ENCODE measurements around the gene AKAP12. TPM values are rescaled to one million over a fixed set of nuclear protein-coding genes. Genes with fewer than 3 reads are reported as not detected.

The AKAP12 gene
- total RNA-seq, 2 experiments from 2014 or later: 1.4 to 1.5 TPM

- ChIA-PET POLR2A (interaction anchor here (0.9 to 2.1 kb wide), 5 partner anchors 9 to 63 kb away, joined by 4 to 14 read pairs (median 7); partner anchors contain the start of gene RMND1), CTCF (interaction anchor here (1.0 to 1.3 kb wide), 3 partner anchors 10 to 15 kb away, joined by 3 to 4 read pairs (median 3); no protein-coding TSS in a partner anchor)
Measured at GRCh38 chr6:151388997-151389617, 149.3 kb downstream of the AKAP12 start.

GRCh38 chr6:151389618-151390275 is 150.0 kb downstream of the AKAP12 start:
- CTCF ChIA-PET: interaction anchor here (1.0 to 1.1 kb wide), 2 partner anchors 11 to 13 kb away, joined by 3 to 4 read pairs; no protein-coding TSS in a partner anchor
- POLR2A ChIA-PET: interaction anchor here (0.6 to 2.1 kb wide), 7 partner anchors 9 to 913 kb away, joined by 3 to 14 read pairs (median 5); partner anchors contain the start of gene RMND1

DNA sequence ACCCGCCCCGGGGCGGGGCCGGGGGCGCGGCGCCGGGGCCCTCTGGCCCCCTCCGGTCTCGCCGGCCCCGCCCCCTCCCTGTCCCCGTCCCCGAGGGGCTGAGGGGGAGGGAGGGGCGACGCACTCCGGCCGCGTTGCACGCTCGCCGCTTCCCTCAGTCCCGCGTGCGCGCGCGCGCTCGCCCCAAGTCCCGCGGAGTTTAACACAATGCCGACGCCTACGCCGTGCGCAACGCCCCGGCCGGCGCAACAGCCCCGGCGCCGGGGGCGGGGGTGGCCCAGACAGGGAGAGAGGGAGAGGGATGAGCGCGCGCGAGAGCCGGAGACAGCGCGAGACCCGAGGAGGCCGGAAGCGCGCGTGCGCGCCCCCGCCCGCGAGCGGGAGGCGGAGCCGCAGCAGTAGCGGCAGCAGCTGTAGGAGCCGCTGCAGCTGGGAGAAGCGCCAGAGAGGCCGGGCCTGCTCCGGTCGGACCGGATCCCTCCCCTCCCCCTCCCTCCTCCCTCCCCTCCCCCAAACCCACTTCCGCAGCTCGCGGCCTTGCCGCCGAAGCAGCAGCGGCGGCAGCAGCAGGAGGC is 150.6 kb downstream of the AKAP12 start:
- ChIA-PET POLR2A (interaction anchor here (0.6 to 2.1 kb wide), 6 partner anchors 10 to 62 kb away, joined by 4 to 14 read pairs (median 6); partner anchors contain the start of gene RMND1), CTCF (interaction anchor here (1.0 to 1.1 kb wide), 2 partner anchors 11 to 14 kb away, joined by 3 to 4 read pairs; no protein-coding TSS in a partner anchor)

- CTCF ChIA-PET: no interaction called here
- POLR2A ChIA-PET: interaction anchor here (1.7 to 2.1 kb wide), 3 partner anchors 12 to 61 kb away, joined by 4 to 14 read pairs (median 13); partner anchors contain the start of gene RMND1
Measured at GRCh38 chr6:151390851-151391470, 151.2 kb downstream of the AKAP12 start.

- CTCF ChIA-PET: no interaction called here
- POLR2A ChIA-PET: no interaction called here
Measured at GRCh38 chr6:151391471-151392413, 152.0 kb downstream of the AKAP12 start, which contains the start of gene ZBTB2. TSS of gene ZBTB2 (minus strand) at chr6:151391559. CDS start at chr6:151373637, 17,922 bp downstream.

DNA sequence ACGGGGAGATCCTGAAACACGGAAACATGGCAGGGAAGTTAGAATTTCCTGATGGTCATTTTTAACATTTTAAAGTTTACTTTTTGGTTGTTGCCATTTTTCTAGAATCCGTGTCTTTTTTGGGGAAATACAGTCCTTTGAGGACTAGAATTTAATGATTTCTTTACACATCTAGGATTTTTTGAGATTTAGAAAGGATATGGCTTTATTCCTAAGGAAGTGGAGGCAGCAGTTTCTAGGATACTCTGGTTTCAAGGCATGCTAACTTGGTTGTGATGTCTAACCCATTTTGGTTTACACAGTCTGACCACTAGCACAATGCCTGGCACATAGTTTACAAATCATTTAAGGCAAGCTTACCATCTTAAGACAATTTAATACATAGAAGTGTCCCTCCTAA is 152.7 kb downstream of the AKAP12 start:
- ChIA-PET CTCF (interaction anchor here (0.6 kb wide), 1 partner anchor 19 kb away, joined by 4 read pairs; no protein-coding TSS in a partner anchor), POLR2A (no interaction called here)

GRCh38 chr6:151393410-151393809 is 153.6 kb downstream of the AKAP12 start:
- ChIA-PET POLR2A (no interaction called here), CTCF (interaction anchor here (0.6 kb wide), 1 partner anchor 20 kb away, joined by 4 read pairs; no protein-coding TSS in a partner anchor)

DNA sequence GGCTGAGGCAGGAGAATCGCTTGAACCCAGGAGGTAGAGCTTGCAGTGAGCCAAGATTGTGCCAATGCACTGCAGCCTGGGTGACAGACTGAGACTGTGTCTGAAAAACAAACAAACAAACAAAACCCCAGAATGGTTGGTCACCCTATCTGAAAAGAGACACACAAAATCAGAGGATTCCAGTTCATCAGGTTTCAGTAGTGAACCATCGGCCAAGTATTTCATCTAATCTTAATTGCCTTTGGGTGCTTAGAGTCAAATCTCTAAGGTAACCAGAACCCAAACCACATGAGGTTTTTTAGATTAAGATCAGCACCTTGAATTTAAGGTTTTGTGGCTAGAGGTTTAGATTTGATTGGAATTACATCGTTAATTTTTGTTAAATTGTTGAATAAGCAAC is 159.9 kb downstream of the AKAP12 start:
- ChIA-PET CTCF (no interaction called here), POLR2A (no interaction called here)

GRCh38 chr6:151400473-151400872 is 160.7 kb downstream of the AKAP12 start:
- POLR2A ChIA-PET: no interaction called here
- CTCF ChIA-PET: no interaction called here

GRCh38 chr6:151402228-151402627 is 162.5 kb downstream of the AKAP12 start:
- ChIA-PET CTCF (no interaction called here), POLR2A (no interaction called here)

- CTCF ChIA-PET: interaction anchor here (0.6 to 1.1 kb wide), 2 partner anchors 9 to 624 kb away, joined by 3 read pairs; no protein-coding TSS in a partner anchor
- POLR2A ChIA-PET: no interaction called here
Measured at GRCh38 chr6:151403919-151404308, 164.1 kb downstream of the AKAP12 start.

Other genes with a start within 250 kb of the AKAP12 start
- 10 to 100 TPM; 20.8 to 22.2 TPM for gene ZBTB2, start 151.6 kb downstream of the AKAP12 start, total RNA-seq
- gene RMND1, start 212.2 kb downstream of the AKAP12 start, total RNA-seq: 10 to 100 TPM; 25.5 to 26.5 TPM